Duodenal mucosa (tissue), 2 donors: Measurements from ENCODE around the gene TNRC6B.
A peak's percentile ranks its signal among the peaks of the same experiment; 100 is the strongest.

Source experiments
- H3K27ac ChIP-seq: one replicate; pipeline ENCODE4 v1.7.0; 2013; ENCODE audit warnings: low read depth, low read length
- H3K27me3 ChIP-seq, 2 donors: one replicate each; pipeline ENCODE4 v1.7.0; 2013; ENCODE audit warnings: low read length in 2 of 2, control low read depth in 1 of 2; ENCODE audit not compliant: insufficient read depth in 2 of 2, control insufficient read depth in 1 of 2
- H3K36me3 ChIP-seq, 2 donors: one replicate each; pipeline ENCODE4 v1.7.0; 2013; ENCODE audit warnings: low read length in 2 of 2, control low read depth in 1 of 2; ENCODE audit not compliant: insufficient read depth in 2 of 2, control insufficient read depth in 1 of 2
- H3K4me1 ChIP-seq, 2 donors: one replicate each; pipeline ENCODE4 v1.7.0; 2013; ENCODE audit warnings: low read length in 2 of 2, control low read depth in 1 of 2; ENCODE audit not compliant: insufficient read depth in 2 of 2, control insufficient read depth in 1 of 2
- H3K4me3 ChIP-seq, 2 donors: one replicate each; pipeline ENCODE4 v1.7.0; 2013; ENCODE audit warnings: low read length in 2 of 2, low read depth in 1 of 2
- H3K9ac ChIP-seq, 2 donors: one replicate each; pipeline ENCODE4 v1.7.0; 2013; ENCODE audit warnings: low read length in 2 of 2, low read depth in 1 of 2
- H3K9me3 ChIP-seq, 2 donors: one replicate each; pipeline ENCODE4 v1.7.0; 2013; ENCODE audit warnings: low read length in 2 of 2, control low read depth in 1 of 2; ENCODE audit not compliant: control insufficient read depth in 1 of 2

TNRC6B gene

DNA sequence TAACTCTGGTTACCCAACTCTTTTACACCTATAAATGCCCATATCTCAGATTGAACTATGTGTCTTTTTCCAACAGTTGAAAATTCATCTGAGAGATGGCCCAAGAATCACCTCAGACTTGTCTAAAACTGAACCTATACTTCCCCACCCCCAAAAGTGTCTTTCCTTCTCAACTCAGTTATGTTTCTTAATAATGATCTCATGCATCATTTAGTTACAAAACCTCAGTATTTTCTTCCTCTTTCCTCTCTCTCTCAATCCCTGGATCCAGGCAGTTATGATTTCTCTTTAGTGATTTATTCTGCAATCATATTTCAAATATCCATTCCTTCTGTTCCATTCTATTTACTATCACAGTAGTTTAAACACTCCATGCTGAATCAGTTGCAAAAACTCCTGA is 136.3 kb downstream of the TNRC6B start:
- H3K4me3 ChIP-seq = no peak overlapping the region

GRCh38 chr22:40320687-40321086 is 143.0 kb downstream of the TNRC6B start:
- Histone ChIP-seq H3K27ac (no peak overlapping the region), H3K9ac (no peak overlapping the region), H3K9me3 (no peaks in the 10 kb centered on the region), H3K4me3 (no peak overlapping the region), H3K4me1 (peaks cover 0 to 4% of the 10 kb centered on the region in 2 donors), H3K36me3 (peaks cover 46 to 73% of the 10 kb centered on the region in 2 donors), H3K27me3 (no peaks in the 10 kb centered on the region)

More for the DNA sequence above, 136.3 kb downstream of the TNRC6B start:
- H3K27ac ChIP-seq = no peak overlapping the region
- peaks cover 50 to 77% of the 10 kb centered on the region in 2 donors for H3K36me3 ChIP-seq
- H3K27me3 ChIP-seq = no peaks in the 10 kb centered on the region
- H3K9me3 ChIP-seq = no peaks in the 10 kb centered on the region
- no peaks in the 10 kb centered on the region for H3K4me1 ChIP-seq
- H3K9ac ChIP-seq = no peak overlapping the region

DNA sequence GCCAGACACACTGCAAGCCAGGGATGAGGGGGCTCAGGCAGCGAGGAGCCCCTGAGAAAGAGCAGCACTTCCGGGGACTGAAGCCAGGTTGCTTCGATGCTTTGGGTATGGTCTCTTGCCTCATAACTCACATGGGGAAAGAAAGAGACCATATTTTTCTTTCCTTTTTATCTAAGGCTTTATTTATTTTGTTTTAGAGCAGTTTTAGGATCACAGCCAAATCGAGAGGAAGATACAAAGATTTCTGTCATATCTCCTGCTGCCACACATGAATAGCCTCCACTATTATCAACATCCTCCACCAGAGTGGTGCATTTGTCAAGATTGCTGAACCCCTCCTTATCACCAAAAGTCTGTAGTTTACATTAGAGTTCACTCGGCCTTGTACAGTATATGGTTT is 144.3 kb downstream of the TNRC6B start:
- H3K27ac ChIP-seq = no peak overlapping the region
- peaks cover 39 to 64% of the 10 kb centered on the region in 2 donors for H3K36me3 ChIP-seq

DNA sequence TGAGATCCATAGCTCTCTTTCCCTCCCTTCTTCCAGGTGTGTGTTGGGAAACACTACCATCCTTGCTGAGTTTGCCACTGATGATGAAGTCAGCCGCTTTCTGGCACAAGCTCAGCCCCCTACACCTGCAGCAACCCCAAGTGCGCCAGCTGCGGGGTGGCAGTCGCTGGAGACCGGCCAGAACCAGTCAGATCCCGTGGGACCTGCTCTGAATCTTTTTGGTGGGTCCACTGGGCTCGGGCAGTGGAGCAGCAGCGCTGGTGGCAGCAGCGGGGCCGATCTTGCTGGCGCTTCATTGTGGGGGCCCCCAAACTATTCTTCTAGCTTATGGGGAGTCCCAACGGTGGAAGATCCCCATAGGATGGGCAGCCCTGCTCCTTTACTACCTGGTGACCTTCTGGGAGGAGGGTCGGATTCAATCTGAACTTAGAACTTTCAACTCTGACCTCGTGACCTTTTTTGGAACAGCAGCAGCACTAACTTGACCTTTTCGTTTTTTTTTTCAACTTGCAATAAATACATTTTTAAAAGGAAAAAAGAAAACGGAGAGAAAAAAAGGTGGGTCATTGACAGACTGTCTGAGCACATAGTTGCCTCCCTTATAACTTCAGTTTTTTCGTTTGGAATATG is 145.2 kb downstream of the TNRC6B start:
- Histone ChIP-seq H3K36me3 (peaks cover 33 to 59% of the 10 kb centered on the region in 2 donors), H3K27me3 (no peaks in the 10 kb centered on the region), H3K4me1 (peaks cover 0 to 4% of the 10 kb centered on the region in 2 donors), H3K9me3 (no peaks in the 10 kb centered on the region), H3K9ac (no peak overlapping the region), H3K27ac (no peak overlapping the region), H3K4me3 (no peak overlapping the region)

More for the DNA sequence above, 144.3 kb downstream of the TNRC6B start:
- Histone ChIP-seq H3K4me3 (no peak overlapping the region), H3K27me3 (no peaks in the 10 kb centered on the region), H3K9ac (no peak overlapping the region), H3K4me1 (peaks cover 0 to 4% of the 10 kb centered on the region in 2 donors), H3K9me3 (no peaks in the 10 kb centered on the region)

DNA sequence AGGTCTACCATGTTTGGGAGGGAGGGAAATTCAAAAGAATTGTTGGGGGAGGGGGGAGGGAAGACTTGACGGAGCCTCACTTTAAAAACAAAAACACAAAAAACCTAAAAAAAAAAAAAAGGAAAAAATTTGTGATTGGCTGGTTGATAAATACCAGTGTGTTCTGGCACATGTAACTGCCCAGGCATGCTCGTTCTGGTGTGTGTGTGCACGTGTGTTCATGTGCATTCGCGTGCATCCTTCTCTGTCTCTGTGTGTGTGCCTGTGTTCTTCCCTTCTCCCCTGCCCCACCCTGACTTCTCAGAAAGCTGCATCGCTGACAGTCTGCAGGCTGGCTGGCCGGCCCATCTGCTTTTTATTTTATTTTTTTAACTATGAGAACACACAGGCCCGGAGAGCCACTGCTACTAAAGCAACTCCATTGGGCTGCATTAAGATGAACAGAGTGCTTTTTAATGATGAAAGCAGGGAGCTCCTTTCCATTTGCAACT is 146.0 kb downstream of the TNRC6B start:
- Histone ChIP-seq H3K27ac (no peak overlapping the region), H3K4me1 (peaks cover 0 to 4% of the 10 kb centered on the region in 2 donors), H3K4me3 (no peak overlapping the region), H3K36me3 (peaks cover 32 to 60% of the 10 kb centered on the region in 2 donors), H3K9ac (peak overlapping the region in 1 of 2 donors; percentile 30), H3K9me3 (no peaks in the 10 kb centered on the region), H3K27me3 (no peaks in the 10 kb centered on the region)

GRCh38 chr22:40324468-40325305 is 147.0 kb downstream of the TNRC6B start:
- peaks cover 32 to 58% of the 10 kb centered on the region in 2 donors for H3K36me3 ChIP-seq
- peak overlapping the region in 1 of 2 donors; percentile 30 for H3K9ac ChIP-seq
- no peak overlapping the region for H3K4me3 ChIP-seq
- H3K27ac ChIP-seq = peak overlapping the region; percentile 37
- H3K9me3 ChIP-seq = no peaks in the 10 kb centered on the region
- H3K4me1 ChIP-seq = peaks cover 0 to 4% of the 10 kb centered on the region in 2 donors
- no peaks in the 10 kb centered on the region for H3K27me3 ChIP-seq

GRCh38 chr22:40325315-40325714 is 147.6 kb downstream of the TNRC6B start:
- Histone ChIP-seq H3K27ac (no peak overlapping the region), H3K36me3 (peaks cover 33 to 57% of the 10 kb centered on the region in 2 donors), H3K4me1 (peaks cover 0 to 4% of the 10 kb centered on the region in 2 donors), H3K4me3 (no peak overlapping the region), H3K27me3 (no peaks in the 10 kb centered on the region), H3K9me3 (no peaks in the 10 kb centered on the region), H3K9ac (no peak overlapping the region)

DNA sequence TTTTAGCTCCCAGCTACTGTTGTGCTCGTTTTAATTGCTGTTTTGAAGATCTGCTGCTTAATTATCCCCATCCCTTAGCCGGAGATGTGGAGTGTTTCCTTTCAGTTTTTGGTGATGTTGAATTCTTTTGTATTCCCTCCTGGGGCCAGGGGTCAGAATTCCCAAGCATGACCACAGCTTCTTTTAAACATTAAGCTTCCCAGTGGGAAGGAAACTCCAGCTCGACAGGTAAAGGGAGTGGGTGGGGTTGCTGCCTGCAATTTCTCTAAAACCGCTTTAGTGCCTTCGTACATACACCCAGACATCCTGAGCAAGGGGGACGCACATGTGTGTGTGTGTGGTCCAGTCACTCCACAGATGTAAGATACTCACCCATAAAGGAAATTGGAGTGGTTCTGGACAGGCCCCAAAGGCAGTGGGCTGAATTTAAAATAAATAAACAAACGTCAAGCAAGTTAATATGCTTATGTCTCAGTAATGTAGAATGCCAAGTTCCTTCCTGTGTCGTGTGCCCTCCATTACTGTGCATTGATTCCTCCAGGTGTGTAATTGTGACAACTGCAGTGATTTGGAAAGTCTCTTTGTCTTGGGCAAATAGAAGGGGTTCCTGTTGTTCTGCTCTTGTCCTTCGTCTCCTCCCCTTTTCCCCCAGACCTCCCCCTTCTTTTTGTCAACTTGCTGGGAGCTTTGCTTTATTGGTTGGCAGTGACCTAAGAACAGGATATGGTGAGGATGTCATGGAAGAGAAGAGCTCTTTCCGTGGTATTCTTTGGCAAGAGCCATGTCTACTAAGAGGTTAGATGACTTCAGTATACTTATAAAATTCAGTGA is 149.4 kb downstream of the TNRC6B start:
- peaks cover 24 to 45% of the 10 kb centered on the region in 2 donors for H3K36me3 ChIP-seq
- H3K27ac ChIP-seq = no peak overlapping the region

GRCh38 chr22:40328546-40329456 is 151.1 kb downstream of the TNRC6B start:
- Histone ChIP-seq H3K27ac (no peak overlapping the region), H3K4me3 (no peak overlapping the region), H3K9me3 (no peaks in the 10 kb centered on the region), H3K36me3 (peaks cover 12 to 44% of the 10 kb centered on the region in 2 donors), H3K9ac (no peak overlapping the region), H3K27me3 (no peaks in the 10 kb centered on the region), H3K4me1 (peaks cover 0 to 5% of the 10 kb centered on the region in 2 donors)

More for the DNA sequence above, 149.4 kb downstream of the TNRC6B start:
- Histone ChIP-seq H3K9me3 (no peaks in the 10 kb centered on the region), H3K4me1 (peaks cover 0 to 4% of the 10 kb centered on the region in 2 donors), H3K9ac (no peak overlapping the region), H3K4me3 (no peak overlapping the region), H3K27me3 (no peaks in the 10 kb centered on the region)
